GM19193 (cell line): ENCODE results near the gene ENDOU.

Source experiments
- POLR2A ChIP-seq: IDR thresholded peaks from 4 replicates; pipeline ENCODE4 v1.6.1; 2011; ENCODE audit not compliant: insufficient read depth, insufficient read length; ENCODE audit errors: extremely low read depth

ENDOU gene

GRCh38 chr12:47750916-47751470, 25.7 kb upstream of the ENDOU start:
- TF ChIP-seq POLR2A: no peak

- TF ChIP-seq POLR2A: no peak
Observed at GRCh38 chr12:47750229-47750798, 25.0 kb upstream of the ENDOU start.

- TF ChIP-seq POLR2A: no peak
Observed at GRCh38 chr12:47748899-47749298, 23.6 kb upstream of the ENDOU start.

GRCh38 chr12:47748507-47748828, 23.2 kb upstream of the ENDOU start:
- no peak for TF ChIP-seq POLR2A

- TF ChIP-seq POLR2A: no peak
Observed at GRCh38 chr12:47747596-47748506, 22.6 kb upstream of the ENDOU start.

- no peak for TF ChIP-seq POLR2A
Observed at GRCh38 chr12:47747126-47747525, 21.8 kb upstream of the ENDOU start.

GRCh38 chr12:47746523-47746922, 21.2 kb upstream of the ENDOU start:
- no peak for TF ChIP-seq POLR2A

- no peak for TF ChIP-seq POLR2A
Observed at GRCh38 chr12:47746073-47746472, 20.8 kb upstream of the ENDOU start.

- no peak for TF ChIP-seq POLR2A
Observed at GRCh38 chr12:47745485-47746041, 20.3 kb upstream of the ENDOU start.

- TF ChIP-seq POLR2A: no peak
Observed at GRCh38 chr12:47744778-47745436, 19.6 kb upstream of the ENDOU start.

GRCh38 chr12:47744005-47744651, 18.8 kb upstream of the ENDOU start:
- TF ChIP-seq POLR2A: no peak

GRCh38 chr12:47743311-47743860, 18.1 kb upstream of the ENDOU start:
- no peak for TF ChIP-seq POLR2A

GRCh38 chr12:47742253-47742825, 17.0 kb upstream of the ENDOU start:
- no peak for TF ChIP-seq POLR2A

- no peak for TF ChIP-seq POLR2A
Observed at GRCh38 chr12:47741340-47741703, 16.0 kb upstream of the ENDOU start.
